Activated CD4-positive, alpha-beta memory T cell treated with anti-CD3 and anti-CD28 coated beads for 36 hours (primary cell): ENCODE results near the gene ABCA9. TPM values are rescaled to one million over a fixed set of nuclear protein-coding genes. Genes with fewer than 3 reads are reported as not detected.
"Not testable (repeated sequence)": the region's sequence is repeated elsewhere in the genome, so short reads cannot be mapped to it uniquely, and the experiment has no call there.

Experiments used
- CTCF ChIA-PET: fragments of 350-600 bp; sonication (Branson Sonifier 250); formaldehyde crosslinking; loops from one replicate; lab custom pipeline; 2021; ENCODE audit warnings: antibody characterized with exemption, inconsistent platforms; lab: Charles Lee
- POLR2A ChIA-PET: fragments of 350-600 bp; sonication (Branson Sonifier 250); formaldehyde crosslinking; loops from one replicate; lab custom pipeline; 2021; ENCODE audit warnings: antibody characterized with exemption; lab: Charles Lee
- DNase-seq: peaks from one replicate; pipeline ENCODE4 v3.0.0-alpha.2; 2020
- H3K27ac Mint-ChIP-seq: one replicate; pipeline ENCODE4 v1.8.0; 2021; ENCODE audit warnings: mixed read lengths
- H3K27me3 Mint-ChIP-seq: one replicate; pipeline ENCODE4 v1.8.0; 2021; ENCODE audit warnings: mixed read lengths
- H3K36me3 Mint-ChIP-seq: one replicate; pipeline ENCODE4 v1.8.0; 2021; ENCODE audit warnings: mixed read lengths
- H3K4me1 Mint-ChIP-seq: one replicate; pipeline ENCODE4 v1.8.0; 2021; ENCODE audit warnings: low read depth, mixed read lengths
- H3K4me3 Mint-ChIP-seq: one replicate; pipeline ENCODE4 v1.8.0; 2021; ENCODE audit warnings: mild to moderate bottlenecking, mixed read lengths
- H3K9me3 Mint-ChIP-seq: one replicate; pipeline ENCODE4 v1.8.0; 2021; ENCODE audit warnings: mixed read lengths
- intact Hi-C: fragments of 100-400 bp; cut with micrococcal nuclease; formaldehyde crosslinking; loops from one replicate; pipeline ENCODE4 v1.15.1; 2023
- total RNA-seq, 2 experiments: library from RNA; stranded (reverse); gene quantifications; one replicate each; pipeline ENCODE4 v1.2.3, GENCODE V29; 2021

ABCA9 gene
- total RNA-seq, 2 experiments from 2014 or later: not detected

- H3K27me3 Mint-ChIP-seq, intact Hi-C loops, H3K36me3 Mint-ChIP-seq, H3K9me3 Mint-ChIP-seq, CTCF ChIA-PET, H3K4me3 Mint-ChIP-seq, H3K27ac Mint-ChIP-seq, H3K4me1 Mint-ChIP-seq, DNase-seq, POLR2A ChIA-PET: not testable (repeated sequence)
These were observed 56.0 kb downstream of the ABCA9 start for GRCh38 chr17:69004759-69005158.

- POLR2A ChIA-PET, DNase-seq, H3K4me1 Mint-ChIP-seq, H3K4me3 Mint-ChIP-seq, H3K9me3 Mint-ChIP-seq, H3K27ac Mint-ChIP-seq, CTCF ChIA-PET, H3K36me3 Mint-ChIP-seq, intact Hi-C loops, H3K27me3 Mint-ChIP-seq: not testable (repeated sequence)
These were observed 61.0 kb downstream of the ABCA9 start for GRCh38 chr17:68999743-69000142.

GRCh38 chr17:68993112-68993511 is 67.6 kb downstream of the ABCA9 start:
- Mint-ChIP-seq H3K4me3 (no peak overlapping the region), H3K27me3 (no peaks in the 10 kb centered on the region), H3K9me3 (no peaks in the 10 kb centered on the region), H3K27ac (no peak overlapping the region), H3K4me1 (no peaks in the 10 kb centered on the region), H3K36me3 (no peaks in the 10 kb centered on the region)
- CTCF ChIA-PET: no interaction called here
- no peak for DNase-seq
- intact Hi-C loops: no loop called here
- POLR2A ChIA-PET: no interaction called here

GRCh38 chr17:68987966-68988365 is 72.8 kb downstream of the ABCA9 start:
- H3K9me3 Mint-ChIP-seq: no peaks in the 10 kb centered on the region
- H3K4me1 Mint-ChIP-seq: no peaks in the 10 kb centered on the region
- intact Hi-C loops: no loop called here
- POLR2A ChIA-PET: no interaction called here
- no peak overlapping the region for H3K27ac Mint-ChIP-seq
- DNase-seq: no peak
- H3K27me3 Mint-ChIP-seq: no peaks in the 10 kb centered on the region
- no peak overlapping the region for H3K4me3 Mint-ChIP-seq
- no peaks in the 10 kb centered on the region for H3K36me3 Mint-ChIP-seq
- CTCF ChIA-PET: no interaction called here

- H3K9me3 Mint-ChIP-seq: peaks cover 2% of the 10 kb centered on the region
- intact Hi-C loops: no loop called here
- POLR2A ChIA-PET: no interaction called here
These were observed 79.4 kb downstream of the ABCA9 start for GRCh38 chr17:68981288-68981687.

GRCh38 chr17:68973098-68973846 is 87.5 kb downstream of the ABCA9 start:
- H3K27ac Mint-ChIP-seq: no peak overlapping the region
- ChIA-PET CTCF (no interaction called here), POLR2A (no interaction called here)
- intact Hi-C loops: no loop called here
- H3K9me3 Mint-ChIP-seq: no peaks in the 10 kb centered on the region
- peaks cover 6% of the 10 kb centered on the region for H3K27me3 Mint-ChIP-seq
- no peak for DNase-seq
- H3K4me3 Mint-ChIP-seq: no peak overlapping the region
- H3K36me3 Mint-ChIP-seq: no peaks in the 10 kb centered on the region
- H3K4me1 Mint-ChIP-seq: no peaks in the 10 kb centered on the region

More at GRCh38 chr17:68981288-68981687, 79.4 kb downstream of the ABCA9 start:
- Mint-ChIP-seq H3K36me3 (no peaks in the 10 kb centered on the region), H3K27ac (no peak overlapping the region), H3K27me3 (peaks cover 4% of the 10 kb centered on the region), H3K4me1 (no peaks in the 10 kb centered on the region), H3K4me3 (no peak overlapping the region)
- CTCF ChIA-PET: no interaction called here
- no peak for DNase-seq

GRCh38 chr17:68972119-68972704 is 88.5 kb downstream of the ABCA9 start:
- Mint-ChIP-seq H3K9me3 (no peaks in the 10 kb centered on the region), H3K4me1 (no peaks in the 10 kb centered on the region), H3K36me3 (no peaks in the 10 kb centered on the region), H3K27me3 (peaks cover 6% of the 10 kb centered on the region), H3K4me3 (no peak overlapping the region), H3K27ac (no peak overlapping the region)
- CTCF ChIA-PET: no interaction called here
- intact Hi-C loops: no loop called here
- POLR2A ChIA-PET: no interaction called here
- DNase-seq: no peak

GRCh38 chr17:68969101-68969500 is 91.6 kb downstream of the ABCA9 start:
- ChIA-PET POLR2A (no interaction called here), CTCF (no interaction called here)
- no peaks in the 10 kb centered on the region for H3K9me3 Mint-ChIP-seq
- no peaks in the 10 kb centered on the region for H3K27me3 Mint-ChIP-seq
- intact Hi-C loops: no loop called here
- DNase-seq: no peak
- no peak overlapping the region for H3K4me3 Mint-ChIP-seq
- H3K36me3 Mint-ChIP-seq: no peaks in the 10 kb centered on the region
- H3K27ac Mint-ChIP-seq: no peak overlapping the region
- H3K4me1 Mint-ChIP-seq: no peaks in the 10 kb centered on the region

- Mint-ChIP-seq H3K27me3 (no peaks in the 10 kb centered on the region), H3K4me1 (no peaks in the 10 kb centered on the region), H3K4me3 (no peak overlapping the region), H3K27ac (no peak overlapping the region), H3K9me3 (peaks cover 4% of the 10 kb centered on the region), H3K36me3 (no peaks in the 10 kb centered on the region)
- POLR2A ChIA-PET: no interaction called here
- intact Hi-C loops: no loop called here
- no peak for DNase-seq
- CTCF ChIA-PET: no interaction called here
These were observed 96.8 kb downstream of the ABCA9 start for GRCh38 chr17:68963958-68964357.

GRCh38 chr17:68961214-68961882 is 99.4 kb downstream of the ABCA9 start:
- DNase-seq: no peak
- CTCF ChIA-PET: no interaction called here
- no peaks in the 10 kb centered on the region for H3K27me3 Mint-ChIP-seq
- POLR2A ChIA-PET: no interaction called here
- H3K9me3 Mint-ChIP-seq: peaks cover 5% of the 10 kb centered on the region
- H3K36me3 Mint-ChIP-seq: no peaks in the 10 kb centered on the region
- no peak overlapping the region for H3K27ac Mint-ChIP-seq
- H3K4me1 Mint-ChIP-seq: no peaks in the 10 kb centered on the region
- intact Hi-C loops: no loop called here
- no peak overlapping the region for H3K4me3 Mint-ChIP-seq

GRCh38 chr17:68959117-68959516 is 101.6 kb downstream of the ABCA9 start:
- H3K4me1 Mint-ChIP-seq, CTCF ChIA-PET, intact Hi-C loops, POLR2A ChIA-PET, H3K27me3 Mint-ChIP-seq, DNase-seq, H3K27ac Mint-ChIP-seq, H3K9me3 Mint-ChIP-seq, H3K36me3 Mint-ChIP-seq, H3K4me3 Mint-ChIP-seq: not testable (repeated sequence)

GRCh38 chr17:68957944-68958343 is 102.8 kb downstream of the ABCA9 start:
- H3K27ac Mint-ChIP-seq: no peak overlapping the region
- H3K4me3 Mint-ChIP-seq: no peak overlapping the region
- intact Hi-C loops: no loop called here
- no peak for DNase-seq
- ChIA-PET CTCF (no interaction called here), POLR2A (no interaction called here)
- H3K36me3 Mint-ChIP-seq: no peaks in the 10 kb centered on the region
- H3K4me1 Mint-ChIP-seq: no peaks in the 10 kb centered on the region
- H3K27me3 Mint-ChIP-seq: no peaks in the 10 kb centered on the region
- peaks cover 5% of the 10 kb centered on the region for H3K9me3 Mint-ChIP-seq
